Astrocyte of the cerebellum (primary cell): ENCODE data around the gene DDX10.

ENCODE experiments used
- DNase-seq: peaks from one replicate; pipeline ENCODE4 v3.0.0-alpha.2; 2011; ENCODE audit warnings: low read depth
- H3K4me3 ChIP-seq: 2 replicates; pipeline ENCODE4 v1.5.1; 2011; ENCODE audit warnings: mild to moderate bottlenecking, low read depth, low read length, moderate library complexity
- CTCF ChIP-seq: IDR thresholded peaks from 2 replicates; pipeline ENCODE4 v1.5.1; 2012; ENCODE audit warnings: low read length, low read depth, moderate library complexity, mild to moderate bottlenecking; ENCODE audit errors: missing control alignments
- in situ Hi-C: cut with HindIII; loops from 2 replicates; pipeline ENCODE4 v1.10.0; 2017; ENCODE audit warnings: low sequenced_read_pairs

The DDX10 gene

GRCh38 chr11:108664730-108665525, at the start of gene DDX10:
Gene DDX10, plus strand, starts transcription at chr11:108665069. Its CDS starts 85 bp downstream, at chr11:108665154.
- no peak for TF ChIP-seq CTCF
- H3K4me3 ChIP-seq, result peak within 1 kb of the TSS; percentile 80
- peak; percentile 98 for DNase-seq
- in situ Hi-C loops, result no loop called here

- TF ChIP-seq CTCF, result no peak
- H3K4me3 ChIP-seq, result no peak overlapping the region
- DNase-seq, result peak; percentile 69
- in situ Hi-C loops, result no loop called here
Observed at GRCh38 chr11:108616549-108616948, 48.3 kb upstream of the DDX10 start.

- in situ Hi-C loops, result no loop called here
- TF ChIP-seq CTCF, result no peak
- no peak overlapping the region for H3K4me3 ChIP-seq
- DNase-seq, result no peak
Observed at GRCh38 chr11:108617055-108617454, 47.8 kb upstream of the DDX10 start.

GRCh38 chr11:108618529-108618928, 46.3 kb upstream of the DDX10 start:
- DNase-seq, result no peak
- no peak for TF ChIP-seq CTCF
- no peak overlapping the region for H3K4me3 ChIP-seq
- in situ Hi-C loops, result no loop called here

- DNase-seq, result no peak
- no peak overlapping the region for H3K4me3 ChIP-seq
- TF ChIP-seq CTCF, result no peak
- in situ Hi-C loops, result no loop called here
Observed at GRCh38 chr11:108620958-108621772, 43.7 kb upstream of the DDX10 start.

- no peak for TF ChIP-seq CTCF
- in situ Hi-C loops, result no loop called here
- H3K4me3 ChIP-seq, result no peak overlapping the region
- no peak for DNase-seq
Observed at GRCh38 chr11:108622341-108622740, 42.5 kb upstream of the DDX10 start.
